Measurements from ENCODE around the gene CABP4.

CABP4 gene

DNA sequence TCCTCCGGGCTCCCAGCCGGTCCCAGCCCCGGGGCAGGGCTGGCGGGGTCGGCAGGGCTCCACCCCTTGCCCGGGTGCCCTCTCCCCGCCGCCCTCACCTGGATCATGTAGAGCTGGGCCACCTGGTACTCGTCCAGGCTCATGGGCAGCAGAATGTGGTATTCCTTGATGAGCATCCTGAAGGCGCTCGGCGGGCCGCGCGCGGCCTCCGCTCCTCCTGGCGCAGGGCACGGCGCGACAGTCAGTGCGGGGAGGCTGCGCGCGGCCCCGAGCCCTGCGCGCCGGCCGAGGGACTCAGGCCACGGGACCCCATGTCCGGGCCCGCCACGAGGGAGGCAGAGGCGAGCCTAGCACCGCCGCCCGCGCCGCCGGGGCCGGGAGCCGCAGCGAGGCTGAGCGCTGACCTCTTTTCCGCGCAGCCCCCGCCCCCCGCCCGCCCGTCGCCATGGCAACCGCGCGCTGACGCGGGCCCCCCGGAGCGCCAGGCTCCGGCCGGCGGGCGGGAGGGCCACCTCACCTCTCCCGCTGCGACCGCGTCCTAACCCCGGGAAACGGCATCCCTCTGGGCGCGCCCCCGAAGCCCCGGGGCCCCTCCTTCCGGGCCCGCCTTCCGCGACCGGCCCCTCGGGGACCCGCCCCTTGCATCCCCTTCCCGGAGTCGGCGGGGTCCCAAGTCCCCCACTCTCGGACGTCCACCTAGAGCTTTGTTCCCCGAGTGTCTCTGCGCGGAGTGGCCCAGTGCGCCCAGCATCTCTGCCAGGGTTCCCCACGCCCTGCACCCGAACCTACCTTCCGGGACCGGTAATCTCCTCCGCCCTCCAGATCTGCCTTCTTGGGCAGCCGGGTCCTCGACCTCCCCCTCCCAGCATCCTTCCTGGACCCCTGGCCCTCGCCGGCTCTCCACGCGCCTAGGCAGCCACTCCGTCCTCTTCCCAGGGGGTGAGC, 49.1 kb downstream of the CABP4 start:
- DNase-seq (ENCODE audit: low read depth) = no peak
- TF ChIP-seq CTCF (conservative IDR thresholded peaks at IDR 0.05; ENCODE audit: low read depth, low read length) = no peak
- H3K4me3 ChIP-seq (ENCODE audit: low read length) = peak overlapping the region; percentile 72

DNA sequence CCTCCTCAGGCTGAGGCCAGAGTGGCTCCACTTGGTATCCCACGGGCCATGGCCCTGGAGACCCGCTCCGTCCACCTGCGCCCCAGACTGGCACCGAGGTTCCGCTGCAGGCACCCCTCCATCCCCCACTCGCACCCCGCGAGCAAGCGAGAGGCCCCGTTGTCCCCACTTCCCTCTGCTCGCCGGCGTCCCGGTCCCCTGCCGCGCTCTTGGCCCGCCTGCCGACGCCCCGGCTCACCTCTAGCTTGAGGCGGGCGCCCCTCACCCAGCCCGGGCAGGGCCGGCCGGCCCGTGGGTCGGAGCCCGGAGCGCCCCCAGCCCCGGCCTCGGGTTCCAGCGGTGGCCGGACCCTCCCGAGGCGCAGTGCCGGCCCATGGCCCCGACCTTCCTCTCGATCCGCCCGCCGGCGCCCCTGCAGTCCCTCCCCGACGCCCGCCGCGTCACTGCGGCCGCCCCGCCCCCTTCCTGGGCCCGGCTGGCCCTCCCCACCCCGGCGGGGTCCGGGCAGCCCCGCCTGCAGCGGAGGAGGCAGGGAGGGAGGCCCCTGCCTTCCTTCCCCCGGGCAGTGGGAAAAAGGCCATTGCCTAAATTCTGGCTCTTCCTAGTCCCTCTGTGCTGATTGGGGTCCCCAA, 49.9 kb downstream of the CABP4 start, which contains the start of gene PITPNM1:
Gene PITPNM1 (minus strand): TSS at position 414 of the 632 bp plus-strand sequence. CDS start 1,183 bp downstream, outside the sequence.
- peak within 1 kb of the TSS; percentile 72 for H3K4me3 ChIP-seq (ENCODE audit: low read length)
- no peak for TF ChIP-seq CTCF (conservative IDR thresholded peaks at IDR 0.05; ENCODE audit: low read depth, low read length)
- no peak for DNase-seq (ENCODE audit: low read depth)

GRCh38 chr11:67505605-67506396, 50.6 kb downstream of the CABP4 start:
- DNase-seq (ENCODE audit: low read depth) = peak; percentile 84
- peak overlapping the region; percentile 25 for H3K4me3 ChIP-seq (ENCODE audit: low read length)
- peak; percentile 98 for TF ChIP-seq CTCF (conservative IDR thresholded peaks at IDR 0.05; ENCODE audit: low read depth, low read length)

- no peak overlapping the region for H3K4me3 ChIP-seq (ENCODE audit: low read length)
- TF ChIP-seq CTCF (conservative IDR thresholded peaks at IDR 0.05; ENCODE audit: low read depth, low read length) = no peak
- DNase-seq (ENCODE audit: low read depth) = no peak
Observed at GRCh38 chr11:67506426-67507051, 51.4 kb downstream of the CABP4 start.

DNA sequence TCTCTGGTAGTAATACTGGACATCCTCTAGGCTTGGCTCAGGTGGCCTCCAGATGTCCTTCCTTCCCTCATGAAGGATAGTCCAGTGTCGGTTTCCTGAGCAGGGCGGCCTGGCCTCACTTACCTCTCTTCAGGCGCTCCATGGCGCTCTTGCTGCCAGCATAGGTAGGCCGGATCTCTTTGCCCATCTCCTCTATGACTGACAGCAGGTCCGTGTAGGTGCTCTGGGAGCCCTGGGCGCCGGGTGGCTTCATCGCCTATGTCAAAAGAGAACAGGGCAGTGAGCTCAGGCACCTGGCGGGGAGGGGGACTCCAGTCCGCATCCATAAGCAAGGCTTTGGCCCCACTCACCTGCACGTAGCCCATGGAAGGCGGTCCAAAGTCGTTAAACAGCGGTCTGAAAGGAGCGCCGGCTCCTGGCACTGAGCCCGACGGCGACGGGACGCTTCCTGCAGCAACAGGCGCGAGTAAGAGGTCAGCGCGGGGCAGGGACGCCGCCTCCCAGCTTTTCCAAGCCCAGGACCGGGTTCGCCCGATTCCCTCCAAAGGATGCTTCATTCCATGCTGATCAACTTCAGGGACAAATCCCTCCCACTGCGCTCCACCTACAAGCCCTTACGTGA, 52.2 kb downstream of the CABP4 start:
- no peak for TF ChIP-seq CTCF (conservative IDR thresholded peaks at IDR 0.05; ENCODE audit: low read depth, low read length)
- DNase-seq (ENCODE audit: low read depth) = no peak

GRCh38 chr11:67507864-67508485, 52.8 kb downstream of the CABP4 start, which contains the start of gene CDK2AP2:
CDK2AP2 (minus strand) TSS chr11:67508162; CDS start chr11:67508082, 80 bp downstream.
- H3K4me3 ChIP-seq (ENCODE audit: low read length) = peak within 1 kb of the TSS; percentile 78
- DNase-seq (ENCODE audit: low read depth) = peak; percentile 99
- TF ChIP-seq CTCF (conservative IDR thresholded peaks at IDR 0.05; ENCODE audit: low read depth, low read length) = no peak

More for the DNA sequence above, 52.2 kb downstream of the CABP4 start:
- peak overlapping the region; percentile 72 for H3K4me3 ChIP-seq (ENCODE audit: low read length)
